CD4-positive, alpha-beta T cell treated with Interleukin-1 beta for 1 hour (primary cell): ENCODE data around the gene PDE4D.
"Not testable (repeated sequence)": the region's sequence is repeated elsewhere in the genome, so short reads cannot be mapped to it uniquely, and the experiment has no call there.

Source experiments
- DNase-seq, 2 donors: peaks; one replicate each; pipeline ENCODE4 v3.0.0-alpha.2; 2020 to 2022

The PDE4D gene

DNA sequence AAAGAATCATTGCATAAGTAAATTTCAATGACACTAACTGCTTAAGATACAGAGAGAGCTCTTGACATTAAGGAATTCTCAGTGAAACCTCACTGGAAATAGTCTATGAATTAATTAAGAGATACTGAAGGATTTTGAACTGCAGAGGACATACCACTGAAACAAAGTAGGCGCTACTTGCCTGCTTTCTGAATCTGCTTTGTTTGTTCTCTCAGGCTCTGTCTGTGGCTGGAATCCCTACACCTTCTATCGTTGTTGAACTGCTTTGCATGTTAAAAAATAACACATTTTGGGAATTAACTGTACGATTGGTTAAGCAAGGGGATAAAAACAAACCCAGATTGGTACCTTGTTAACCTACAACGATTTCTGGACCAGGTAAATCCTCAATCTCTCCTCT is 435.2 kb downstream of the PDE4D start:
- no peak for DNase-seq

DNA sequence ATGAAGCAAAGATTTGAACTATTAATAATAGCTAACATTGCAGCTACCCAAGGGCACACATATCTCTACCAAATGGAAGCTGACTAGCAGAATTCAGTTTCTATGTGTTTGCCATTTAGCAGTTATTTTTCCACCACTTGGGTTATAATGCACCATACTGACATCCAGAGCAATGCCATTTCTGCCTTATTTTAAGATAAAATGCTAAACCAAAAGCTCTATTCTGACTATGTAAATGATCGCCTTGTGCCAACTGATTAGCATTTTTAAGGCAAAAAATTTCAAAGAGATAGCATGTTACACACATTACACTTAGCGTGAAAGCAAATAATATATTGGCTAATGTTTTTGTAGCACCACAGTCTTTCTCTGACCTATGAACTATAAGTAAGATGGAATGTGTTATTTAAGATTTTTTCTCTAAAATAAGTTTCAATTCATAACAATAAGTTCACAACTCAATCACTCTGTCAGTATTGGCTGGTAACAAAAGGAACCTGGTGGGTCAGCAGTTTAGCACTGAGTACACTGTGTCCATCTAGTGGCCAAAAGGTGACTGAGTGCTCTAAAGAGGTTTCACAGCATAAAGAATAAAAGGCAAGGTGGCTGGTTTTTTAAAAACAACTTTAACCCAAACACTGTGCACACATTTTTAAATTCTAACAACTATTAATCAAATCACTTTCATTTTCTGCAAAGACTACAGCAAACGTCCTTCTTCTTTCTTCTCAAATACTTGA is 443.5 kb downstream of the PDE4D start:
- DNase-seq: no peak

DNA sequence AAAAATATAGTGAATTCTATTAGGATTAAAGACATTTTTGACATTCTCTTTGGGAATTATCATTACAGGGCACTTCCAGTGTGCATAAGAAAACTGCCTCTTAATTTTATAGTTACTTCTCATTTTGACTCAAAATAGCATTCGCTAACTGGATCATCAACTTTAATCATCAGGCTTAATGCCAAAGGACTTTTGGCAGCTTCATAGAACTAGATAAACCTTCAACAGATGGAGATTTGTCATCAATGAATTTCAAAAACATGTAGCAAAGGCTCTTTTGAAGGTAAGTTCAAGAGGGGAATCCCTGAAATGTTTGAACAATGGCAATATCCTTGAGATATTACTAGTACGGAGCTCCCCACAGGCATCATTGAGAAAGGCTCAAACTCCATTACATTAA is 447.2 kb downstream of the PDE4D start:
- no peak for DNase-seq

DNA sequence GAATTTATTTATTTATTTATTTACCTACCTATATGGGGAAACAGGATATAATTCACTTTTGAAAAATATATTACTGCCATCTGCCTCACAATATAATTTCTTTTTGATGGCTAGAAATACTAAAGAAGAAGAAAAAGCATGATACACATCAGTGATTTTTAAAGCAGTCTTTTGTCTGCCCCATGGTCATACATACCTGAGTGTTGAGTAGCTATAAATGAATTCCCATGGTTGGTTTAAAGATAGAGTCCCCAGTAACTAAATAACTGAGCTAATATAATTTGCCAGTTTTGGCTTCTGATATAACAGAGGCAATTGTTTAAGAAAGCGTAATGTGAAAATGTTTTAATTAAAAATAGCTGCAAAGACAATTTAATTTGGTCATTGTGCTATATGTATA is 447.8 kb downstream of the PDE4D start:
- DNase-seq: no peak

DNA sequence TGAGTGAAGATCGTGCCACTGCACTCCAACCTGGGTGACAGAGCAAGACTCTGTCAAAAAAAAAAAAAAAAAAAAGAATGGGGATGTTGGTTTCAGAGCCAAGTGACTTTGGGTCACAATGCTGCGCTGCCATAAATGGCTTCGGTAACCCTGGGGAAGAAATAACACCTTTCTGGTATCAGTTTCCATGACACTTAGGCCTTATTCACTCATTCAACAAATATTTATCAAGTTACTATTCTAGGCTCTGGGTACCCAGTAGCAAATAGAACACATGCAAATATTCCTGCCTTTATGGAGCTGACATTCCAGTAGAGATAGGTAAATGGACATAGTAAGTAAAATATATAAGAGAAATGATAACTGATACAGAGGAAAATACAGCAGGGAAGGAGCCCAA is 454.2 kb downstream of the PDE4D start:
- DNase-seq: no peak

DNA sequence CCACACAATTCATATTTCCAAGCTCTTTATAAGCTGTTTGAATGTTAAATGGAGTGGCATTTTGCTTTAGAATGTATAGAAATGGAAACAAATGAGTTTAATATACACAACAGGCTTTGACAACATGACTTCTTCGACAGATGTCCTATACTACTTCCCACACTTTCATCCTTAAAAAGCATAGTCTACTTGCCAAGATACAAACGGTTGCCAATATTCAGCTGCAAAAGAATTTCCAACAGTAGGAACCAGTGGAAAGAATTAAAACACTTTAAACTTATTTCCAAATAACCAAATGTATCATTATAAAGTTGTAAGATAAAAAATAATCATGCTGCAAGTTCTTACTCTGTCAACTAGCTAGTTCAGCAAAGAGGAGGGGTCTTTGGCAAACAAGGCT is 456.4 kb downstream of the PDE4D start:
- no peak for DNase-seq

DNA sequence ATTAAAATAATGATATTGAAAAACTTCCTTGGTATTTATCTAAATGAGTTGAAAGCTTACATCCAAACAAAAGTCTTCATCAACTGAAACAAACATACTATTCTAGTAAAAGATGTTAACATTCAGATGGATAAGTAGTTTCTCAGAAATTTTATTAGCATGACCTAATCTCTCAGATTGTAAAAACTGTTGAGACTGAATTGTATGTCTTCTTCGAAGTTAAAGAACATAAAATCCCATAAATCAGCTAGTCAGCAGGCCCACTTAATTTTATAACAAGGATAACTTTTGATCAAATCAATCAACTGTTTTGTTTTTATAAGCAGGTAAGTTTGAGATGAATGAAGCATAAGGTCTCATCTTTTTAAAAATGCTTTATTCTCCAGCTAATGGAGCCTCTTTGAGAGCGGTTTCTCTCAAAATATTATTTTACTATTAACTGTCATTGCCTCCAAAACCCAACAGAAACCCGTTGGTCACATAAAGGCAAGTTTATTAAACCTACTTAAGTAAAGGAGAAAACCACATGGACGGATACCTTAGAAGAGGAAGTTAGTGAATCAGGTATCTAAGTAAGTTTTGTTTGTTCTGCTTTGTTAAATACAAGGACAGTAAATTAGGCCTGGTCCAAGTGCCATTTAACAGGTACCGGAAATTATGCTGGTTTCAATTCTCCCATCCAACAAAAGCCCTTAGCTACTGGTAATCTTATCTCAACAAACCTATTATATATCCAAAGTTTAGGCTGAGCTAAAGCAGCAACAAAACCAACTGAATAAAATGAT is 457.0 kb downstream of the PDE4D start:
- no peak for DNase-seq

DNA sequence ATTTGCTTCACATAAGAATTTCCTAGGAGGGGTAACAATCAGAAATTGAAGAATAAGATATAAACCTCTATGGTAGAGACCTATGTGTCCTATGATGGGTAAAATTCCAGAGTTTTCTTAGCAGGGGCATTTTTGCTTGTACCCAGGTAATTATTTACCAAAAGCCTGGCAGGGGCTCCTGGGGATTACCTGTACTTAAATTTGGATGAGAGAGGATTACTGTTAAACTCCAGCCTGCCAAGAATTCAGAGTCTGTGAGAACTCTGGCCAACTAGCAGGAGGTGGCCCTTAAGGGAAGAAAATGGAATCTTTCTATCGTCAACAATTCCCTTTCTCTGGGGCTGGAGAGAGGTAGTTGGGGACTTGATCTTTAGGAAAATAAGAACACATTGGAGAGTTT is 460.4 kb downstream of the PDE4D start:
- no peak for DNase-seq

DNA sequence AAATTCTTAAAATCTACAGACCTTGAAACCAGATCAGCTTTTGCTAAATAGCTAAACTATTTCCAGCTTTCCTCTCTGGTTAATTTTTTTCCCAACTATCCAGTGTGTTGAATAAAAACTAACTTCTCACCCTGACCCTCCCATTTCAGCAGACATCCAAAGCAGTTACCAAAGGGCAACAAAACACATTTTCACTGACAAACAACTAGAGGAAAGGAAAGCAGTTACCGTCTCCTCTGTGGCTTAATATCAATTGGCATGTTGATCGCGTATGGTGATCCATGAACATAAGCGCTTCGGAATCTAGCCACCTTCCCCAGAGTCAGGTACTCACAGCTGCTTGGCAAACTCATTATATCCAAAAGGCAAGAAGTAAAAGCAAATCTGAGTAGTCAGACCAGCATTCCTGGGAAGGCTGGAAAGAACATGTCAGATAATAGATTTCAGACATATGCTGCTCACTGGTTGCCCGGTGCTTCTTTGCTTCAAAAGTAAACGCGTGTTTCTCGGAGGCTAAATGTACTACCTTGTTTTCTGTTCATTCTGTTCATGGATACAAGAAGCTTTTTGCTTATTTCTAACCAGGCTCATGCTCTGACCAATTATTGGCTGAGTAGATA is 463.4 kb downstream of the PDE4D start:
- no peak for DNase-seq

DNA sequence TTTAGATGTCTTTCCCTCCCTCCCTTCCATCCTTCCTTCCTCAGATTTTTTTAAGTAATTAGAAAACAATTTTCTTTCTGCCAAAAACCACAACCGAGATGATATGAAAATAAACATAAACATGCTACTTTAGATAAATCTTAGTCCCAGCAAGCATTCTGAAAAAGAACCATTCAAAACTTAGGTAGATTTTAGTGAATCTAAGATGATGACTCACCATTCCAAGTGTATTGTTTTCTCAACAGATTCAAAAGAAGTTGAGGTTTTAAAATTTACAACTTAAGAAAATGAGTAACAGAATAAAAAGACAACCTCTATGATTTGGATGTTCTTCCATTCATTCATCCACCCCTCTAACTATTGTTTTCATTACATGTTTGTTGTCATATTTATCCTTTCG is 465.1 kb downstream of the PDE4D start:
- no peak for DNase-seq

DNA sequence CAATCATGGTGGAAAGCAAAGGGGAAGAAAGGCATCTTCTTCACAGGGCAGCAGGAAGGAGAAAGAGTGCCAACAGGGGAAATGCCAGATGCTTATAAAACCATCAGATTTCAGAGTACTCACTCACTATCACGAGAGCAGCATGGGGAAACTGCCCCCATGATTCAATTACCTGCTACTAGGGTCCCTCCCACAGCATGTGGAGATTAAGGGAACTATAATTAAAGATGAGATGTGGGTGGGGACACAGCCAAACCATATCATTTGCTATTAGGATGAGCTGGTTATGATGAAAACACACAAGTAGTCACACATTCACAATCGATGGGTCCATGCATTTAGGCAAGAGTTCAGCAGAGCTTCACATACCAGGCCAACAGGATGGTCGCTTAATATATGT is 469.0 kb downstream of the PDE4D start:
- no peak for DNase-seq

DNA sequence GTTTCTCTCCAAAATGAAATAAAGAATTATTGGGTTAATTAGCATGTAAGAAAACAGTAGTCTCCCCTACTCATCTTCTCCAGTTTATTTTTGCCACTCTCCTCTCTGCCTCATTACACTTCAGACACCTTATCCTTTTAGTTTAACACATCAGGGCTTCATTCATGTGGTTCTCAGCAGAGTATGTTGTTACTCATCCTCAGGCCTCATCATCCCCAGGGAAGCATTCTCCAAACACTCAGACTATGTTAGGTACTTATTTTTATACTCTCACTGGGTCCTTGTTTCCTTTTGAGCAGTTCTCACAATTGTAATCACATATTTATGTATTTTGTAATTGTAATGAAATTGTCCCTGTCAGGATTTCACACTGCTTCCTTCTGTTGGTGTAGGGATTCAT is 470.5 kb downstream of the PDE4D start:
- DNase-seq: no peak

DNA sequence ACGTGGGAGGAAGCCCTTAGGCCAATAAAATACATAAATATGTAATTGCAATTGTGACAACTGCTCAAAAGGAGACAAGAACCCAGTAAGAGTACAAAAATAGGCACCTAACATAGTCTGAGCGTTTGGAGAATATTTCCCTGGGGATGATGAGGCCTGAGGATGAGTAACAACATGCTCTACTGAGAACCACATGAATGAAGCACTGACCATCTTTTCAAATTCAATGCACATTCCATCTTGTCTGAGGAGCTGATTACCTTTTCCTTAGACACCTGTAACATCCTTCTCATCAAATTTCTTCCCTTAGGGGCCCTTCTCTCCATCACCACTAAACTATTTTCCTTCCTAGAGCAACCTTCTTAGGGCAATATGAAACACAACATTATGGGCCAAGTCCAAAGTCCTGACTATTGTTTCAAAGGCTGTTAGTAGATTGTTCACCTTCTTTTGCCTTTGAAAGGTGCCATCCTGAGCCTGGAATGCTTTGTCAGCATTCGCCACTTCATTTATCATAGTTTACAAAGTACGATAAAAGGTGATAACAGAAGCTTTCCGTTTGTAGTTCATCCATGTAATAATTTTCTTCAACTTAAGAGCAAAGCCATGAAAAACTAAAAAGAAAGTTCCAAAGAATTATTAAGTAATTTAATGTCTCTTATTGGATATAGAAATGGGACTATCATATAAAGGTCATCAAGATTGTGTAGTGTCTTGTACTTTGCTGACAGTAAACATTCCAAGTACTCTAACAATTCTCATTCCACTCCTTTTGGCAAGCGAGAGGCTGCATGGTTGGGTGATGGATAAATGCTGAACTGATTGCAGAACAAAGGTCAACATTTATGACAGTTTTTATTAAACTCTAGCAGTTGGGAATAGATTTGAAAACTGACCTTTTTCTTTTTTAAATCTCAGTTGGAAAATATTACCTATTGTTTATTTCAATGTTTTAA is 471.3 kb downstream of the PDE4D start:
- no peak for DNase-seq

DNA sequence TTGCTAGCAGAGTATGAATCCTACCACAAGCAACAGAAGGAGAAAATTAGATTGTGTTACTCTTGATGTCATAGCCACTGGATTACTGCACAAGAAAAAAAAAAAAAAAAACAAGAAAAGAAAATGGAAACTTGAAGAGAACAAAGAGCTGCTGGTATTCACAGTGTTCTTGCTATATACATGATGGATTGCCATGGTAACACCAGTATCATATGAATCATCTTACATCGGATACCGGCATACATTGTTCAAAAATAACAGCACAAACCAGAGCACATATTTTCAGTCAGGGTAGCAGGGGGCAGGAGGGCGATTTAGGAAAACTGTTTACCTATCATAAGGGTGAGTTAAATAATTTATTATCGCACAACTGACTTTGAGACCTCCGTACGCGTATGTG is 472.9 kb downstream of the PDE4D start:
- DNase-seq: no peak

DNA sequence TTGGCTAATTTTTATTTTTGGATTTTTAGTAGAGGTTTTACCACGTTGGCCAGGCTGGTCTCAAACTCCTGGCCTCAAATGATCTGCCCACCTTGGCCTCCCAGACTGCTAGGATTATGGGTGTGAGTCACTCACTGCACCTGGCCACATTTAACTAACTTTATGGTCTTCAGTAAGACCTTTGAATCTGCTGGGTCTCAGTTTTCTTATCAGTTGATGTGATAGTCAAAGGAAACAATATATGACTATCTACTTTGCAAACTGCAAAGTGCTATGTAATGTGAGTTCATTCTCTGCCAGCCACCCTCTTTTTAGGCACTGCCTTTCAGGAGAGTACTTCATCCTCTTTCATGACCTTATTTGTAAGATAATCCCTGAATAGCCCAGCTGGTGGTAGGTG is 474.7 kb downstream of the PDE4D start:
- DNase-seq: no peak

DNA sequence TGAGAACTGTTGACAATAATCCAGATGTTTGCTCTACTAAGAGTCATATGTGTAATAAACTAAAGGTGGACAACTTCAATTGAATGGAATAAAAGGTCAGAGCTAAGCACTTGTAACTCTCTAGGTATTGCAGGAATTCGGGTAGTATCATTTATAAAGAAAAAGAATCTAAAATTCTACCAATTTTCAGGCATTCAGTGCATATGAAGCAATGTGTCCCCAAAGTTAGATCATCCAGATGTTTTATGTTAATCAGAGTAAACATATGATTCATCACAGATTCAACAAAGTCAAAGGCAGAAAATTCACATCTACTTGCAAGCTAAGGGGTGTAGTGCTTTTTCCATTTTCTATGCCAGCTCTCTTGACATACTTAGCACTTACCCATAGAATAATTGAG is 477.1 kb downstream of the PDE4D start:
- no peak for DNase-seq

DNA sequence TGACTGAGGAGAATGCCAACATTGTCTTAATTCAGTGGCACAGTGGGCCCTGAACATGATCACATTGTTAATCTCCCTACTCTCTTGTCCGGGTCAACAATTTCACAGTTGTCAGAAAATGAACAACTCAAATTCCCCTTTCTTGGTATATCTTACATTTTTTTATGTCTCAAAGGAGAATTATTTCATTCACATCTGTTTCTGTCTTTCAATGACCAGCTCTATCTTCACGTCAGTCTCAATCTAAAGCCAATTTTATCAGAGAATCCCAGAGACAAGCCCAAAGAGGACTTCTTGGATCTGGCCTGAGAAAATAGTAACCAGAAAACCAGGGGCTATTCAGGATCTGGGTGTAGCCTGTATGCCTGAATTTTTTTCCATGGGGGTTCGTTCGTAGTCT is 477.5 kb downstream of the PDE4D start:
- no peak for DNase-seq

DNA sequence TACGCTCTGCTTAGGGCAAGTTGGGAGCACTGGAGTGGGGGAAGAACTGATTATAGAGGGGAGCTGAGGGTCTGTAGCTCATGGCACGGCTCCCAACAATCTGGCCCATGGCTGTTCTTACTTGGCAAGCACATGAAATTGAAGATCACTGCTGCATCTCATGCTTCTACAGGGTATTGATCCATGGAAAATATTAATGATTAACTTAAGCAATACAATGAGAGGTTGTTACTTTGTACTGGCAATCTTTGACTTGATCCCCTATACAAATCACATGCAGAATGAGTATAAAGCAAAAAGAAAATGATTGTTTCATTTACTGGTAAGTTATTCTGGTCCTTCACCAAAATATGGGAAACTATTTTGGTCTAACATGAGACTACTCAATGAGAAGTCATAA is 481.1 kb downstream of the PDE4D start:
- no peak for DNase-seq

DNA sequence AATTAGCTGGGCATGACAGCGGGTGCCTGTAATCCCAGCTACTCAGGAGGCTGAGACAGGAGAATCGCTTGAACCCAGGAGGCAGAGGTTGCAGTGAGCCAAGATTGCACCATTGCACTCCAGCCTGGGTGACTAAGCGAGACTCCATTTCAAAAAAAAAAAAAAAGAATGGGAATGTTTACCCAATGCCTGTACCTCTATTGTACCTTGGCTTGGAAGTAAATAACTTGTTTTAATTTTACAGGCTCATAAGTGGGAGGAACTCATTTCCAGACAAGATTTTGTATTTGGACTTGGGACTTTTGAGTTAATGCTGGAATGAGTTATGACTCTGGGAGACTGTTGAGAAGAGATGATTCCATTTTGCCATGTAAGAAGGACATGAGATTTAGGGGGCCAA is 484.5 kb downstream of the PDE4D start:
- not testable (repeated sequence) for DNase-seq

DNA sequence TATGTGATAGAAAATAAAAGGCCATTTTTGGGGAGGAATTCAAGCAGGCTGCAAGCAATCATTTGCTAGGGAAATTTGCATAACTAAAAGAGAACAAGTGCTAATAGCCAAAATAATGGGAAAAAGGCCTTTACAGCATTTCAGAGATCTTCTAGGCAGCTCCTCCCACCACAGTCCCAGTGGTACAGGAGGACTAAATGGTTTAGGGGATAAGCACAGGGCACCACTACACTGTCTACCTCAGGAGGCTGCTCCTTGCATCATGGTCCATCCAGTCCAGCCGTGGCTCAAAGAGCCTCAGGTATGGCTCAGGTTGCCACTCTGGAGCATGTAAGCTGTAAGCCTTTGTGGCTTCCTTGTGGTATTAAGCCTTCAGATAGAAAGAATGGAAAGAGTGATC is 485.6 kb downstream of the PDE4D start:
- DNase-seq: no peak

DNA sequence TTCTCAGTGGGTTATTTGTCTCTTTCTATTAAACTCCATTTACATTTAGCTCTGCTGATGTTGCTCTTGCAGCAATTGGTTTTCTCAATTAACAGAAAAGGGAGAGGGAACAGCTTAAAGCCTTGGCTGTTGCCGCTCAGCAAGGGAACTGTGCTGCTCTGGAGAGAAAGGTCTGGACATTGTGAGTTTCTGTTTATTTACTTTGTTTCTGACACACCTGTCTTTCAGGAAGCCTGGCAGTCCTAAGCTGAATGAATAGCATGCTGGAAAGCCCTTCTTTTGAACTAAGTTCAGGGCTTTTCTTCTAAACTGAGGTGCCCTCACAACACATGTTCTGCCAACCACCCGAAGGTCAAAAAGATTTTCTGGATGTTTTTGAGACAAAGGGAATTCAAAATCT is 491.9 kb downstream of the PDE4D start:
- no peak for DNase-seq

DNA sequence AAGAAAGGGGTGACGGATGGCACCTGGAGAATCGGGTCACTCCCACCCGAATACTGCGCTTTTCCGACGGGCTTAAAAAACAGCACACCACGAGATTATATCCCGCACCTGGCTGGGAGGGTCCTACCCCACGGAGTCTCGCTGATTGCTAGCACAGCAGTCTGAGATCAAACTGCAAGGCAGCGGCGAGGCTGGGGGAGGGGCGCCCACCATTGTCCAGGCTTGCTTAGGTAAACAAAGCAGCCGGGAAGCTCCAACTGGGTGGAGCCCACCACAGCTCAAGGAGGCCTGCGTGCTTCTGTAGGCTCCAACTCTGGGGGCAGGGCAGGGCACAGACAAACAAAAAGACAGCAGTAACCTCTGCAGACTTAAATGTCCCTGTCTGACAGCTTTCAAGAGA is 498.6 kb downstream of the PDE4D start:
- not testable (repeated sequence) for DNase-seq
